Gastrocnemius medialis (tissue), 4 donors: Measurements from ENCODE around the gene DSCAML1. TPM values are rescaled to one million over a fixed set of nuclear protein-coding genes. Genes with fewer than 3 reads are reported as not detected.

Source experiments
- ATAC-seq, 2 donors: fragments of 150-250 bp; one replicate each; pipeline ENCODE4 v1.9.1; 2016
- DNase-seq, 2 donors: peaks; one replicate each; pipeline ENCODE4 v3.0.0-alpha.2; 2019
- H3K27ac ChIP-seq, 4 donors: fragments of 200-600 bp; sonication (generic); 1 replicate in 1 of 4; 2 replicates in 3 of 4; pipeline ENCODE4 v1.5.1; 2016 to 2018; ENCODE audit warnings: mild to moderate bottlenecking in 2 of 4, moderate library complexity in 1 of 4
- H3K27me3 ChIP-seq, 3 donors: fragments of 200-600 bp; sonication (generic) in 2 of 3; 1 replicate in 1 of 3; 2 replicates in 2 of 3; pipeline versions ENCODE4 v1.5.1 to v1.6.0; 2016 to 2019; ENCODE audit warnings: mild to moderate bottlenecking in 1 of 3, moderate library complexity in 1 of 3
- H3K36me3 ChIP-seq, 2 donors: fragments of 200-600 bp; sonication (generic) in 1 of 2; one replicate each; pipeline ENCODE4 v1.5.1; 2017 to 2018
- H3K4me1 ChIP-seq, 2 donors: fragments of 200-600 bp; sonication (generic) in 1 of 2; one replicate each; pipeline ENCODE4 v1.5.1; 2016 to 2017; ENCODE audit warnings: mild to moderate bottlenecking in 2 of 2
- H3K4me3 ChIP-seq, 4 donors: fragments of 200-600 bp; sonication (generic) in 3 of 4; 1 replicate in 1 of 4; 2 replicates in 3 of 4; pipeline ENCODE4 v1.5.1; 2016 to 2019; ENCODE audit warnings: mild to moderate bottlenecking in 2 of 4
- H3K9me3 ChIP-seq, 3 donors: fragments of 200-600 bp; sonication (generic) in 2 of 3; 1 replicate in 1 of 3; 2 replicates in 2 of 3; pipeline ENCODE4 v1.5.1; 2016 to 2019
- CTCF ChIP-seq, 5 experiments: fragments of 450-650 bp in 3 of 5; fragments of 200-600 bp in 2 of 5; sonication (generic) in 2 of 5; IDR thresholded peaks in 4 of 5; conservative IDR thresholded peaks in 1 of 5; 1 replicate in 4 of 5; 2 replicates in 1 of 5; pipeline ENCODE4 v1.5.1; 2016 to 2019; ENCODE audit warnings: antibody characterized with exemption in 5 of 5, mild to moderate bottlenecking in 3 of 5, moderate library complexity in 3 of 5
- POLR2A ChIP-seq, 2 donors: fragments of 450-650 bp; IDR thresholded peaks; one replicate each; pipeline ENCODE4 v1.6.1; 2017; ENCODE audit warnings: antibody characterized with exemption in 2 of 2, mild to moderate bottlenecking in 2 of 2, moderate library complexity in 2 of 2
- in situ Hi-C, 4 donors: fragments of 200-750 bp; cut with MboI; loops; one replicate each; pipeline versions ENCODE4 v1.15.0 to v1.8.0; 2017; ENCODE audit warnings: low sequenced_read_pairs in 4 of 4
- intact Hi-C: fragments of 100-400 bp; cut with DNase I; formaldehyde crosslinking; loops from one replicate; pipeline ENCODE4 v1.15.1; 2023; ENCODE audit warnings: low total_unique reads
- total RNA-seq, 4 donors: library from RNA; depleted of rRNA; stranded (reverse); fragments of >200 nt; gene quantifications; one replicate each; pipeline versions ENCODE4 v1.1.0 to v1.2.3, GENCODE V29; 2016

DSCAML1 gene
- total RNA-seq, 4 donors from 2014 or later, result 0.05 to 0.15 (median 0.07) TPM

- Histone ChIP-seq H3K9me3 (no peaks in the 10 kb centered on the region), H3K4me1 (no peaks in the 10 kb centered on the region), H3K27me3 (no peaks in the 10 kb centered on the region), H3K36me3 (no peaks in the 10 kb centered on the region), H3K27ac (no peak overlapping the region), H3K4me3 (no peak overlapping the region)
- no peak for TF ChIP-seq CTCF (IDR thresholded peaks at IDR 0.05 in 4 of 5, conservative IDR thresholded peaks at IDR 0.05 in 1 of 5)
- intact Hi-C loops, result no loop called here
- no peak for ATAC-seq
- DNase-seq, result no peak
- in situ Hi-C loops, result no loop called here
These were observed 111.5 kb downstream of the DSCAML1 start for GRCh38 chr11:117685566-117685965.

- H3K4me1 ChIP-seq, result no peaks in the 10 kb centered on the region
- intact Hi-C loops, result no loop called here
- H3K9me3 ChIP-seq, result no peaks in the 10 kb centered on the region
- H3K4me3 ChIP-seq, result no peak overlapping the region
- no peaks in the 10 kb centered on the region for H3K36me3 ChIP-seq
- DNase-seq (no peak), ATAC-seq (no peak)
- in situ Hi-C loops, result no loop called here
- no peaks in the 10 kb centered on the region for H3K27me3 ChIP-seq
- H3K27ac ChIP-seq, result no peak overlapping the region
- TF ChIP-seq POLR2A (IDR thresholded peaks at IDR 0.05) (no peak), CTCF (IDR thresholded peaks at IDR 0.05 in 4 of 5, conservative IDR thresholded peaks at IDR 0.05 in 1 of 5) (no peak)
These were observed 112.3 kb downstream of the DSCAML1 start for GRCh38 chr11:117684731-117685130.

- intact Hi-C loops (no loop called here), in situ Hi-C loops (no loop called here)
- Histone ChIP-seq H3K27me3 (no peaks in the 10 kb centered on the region), H3K27ac (no peak overlapping the region), H3K9me3 (no peaks in the 10 kb centered on the region), H3K4me3 (no peak overlapping the region), H3K36me3 (no peaks in the 10 kb centered on the region), H3K4me1 (no peaks in the 10 kb centered on the region)
- no peak for DNase-seq
- ATAC-seq, result no peak
- TF ChIP-seq CTCF (IDR thresholded peaks at IDR 0.05 in 4 of 5, conservative IDR thresholded peaks at IDR 0.05 in 1 of 5) (no peak), POLR2A (IDR thresholded peaks at IDR 0.05) (no peak)
These were observed 112.9 kb downstream of the DSCAML1 start for GRCh38 chr11:117684111-117684510.

- no peaks in the 10 kb centered on the region for H3K4me1 ChIP-seq
- TF ChIP-seq POLR2A (IDR thresholded peaks at IDR 0.05) (no peak), CTCF (IDR thresholded peaks at IDR 0.05 in 4 of 5, conservative IDR thresholded peaks at IDR 0.05 in 1 of 5) (no peak)
- intact Hi-C loops (no loop called here), in situ Hi-C loops (no loop called here)
- no peaks in the 10 kb centered on the region for H3K9me3 ChIP-seq
- ATAC-seq, result no peak
- H3K4me3 ChIP-seq, result no peak overlapping the region
- no peaks in the 10 kb centered on the region for H3K36me3 ChIP-seq
- no peaks in the 10 kb centered on the region for H3K27me3 ChIP-seq
- H3K27ac ChIP-seq, result no peak overlapping the region
- DNase-seq, result no peak
These were observed 115.6 kb downstream of the DSCAML1 start for GRCh38 chr11:117681438-117681837.

GRCh38 chr11:117679461-117679860 lies 117.6 kb downstream of the DSCAML1 start:
- ATAC-seq (no peak), DNase-seq (no peak)
- intact Hi-C loops (no loop called here), in situ Hi-C loops (no loop called here)
- Histone ChIP-seq H3K4me1 (no peaks in the 10 kb centered on the region), H3K9me3 (no peaks in the 10 kb centered on the region), H3K27ac (no peak overlapping the region), H3K4me3 (no peak overlapping the region), H3K27me3 (no peaks in the 10 kb centered on the region), H3K36me3 (no peaks in the 10 kb centered on the region)
- TF ChIP-seq CTCF (IDR thresholded peaks at IDR 0.05 in 4 of 5, conservative IDR thresholded peaks at IDR 0.05 in 1 of 5) (no peak), POLR2A (IDR thresholded peaks at IDR 0.05) (no peak)
